Mesodermal cell (in vitro differentiated cells): ENCODE data around the gene DERA.
A peak's percentile ranks its signal among the peaks of the same experiment; 100 is the strongest.
"Not testable (repeated sequence)": the region's sequence is repeated elsewhere in the genome, so short reads cannot be mapped to it uniquely, and the experiment has no call there.

ENCODE experiments used
- H3K27ac ChIP-seq: 2 replicates; pipeline ENCODE4 v1.7.0; 2013; ENCODE audit warnings: mild to moderate bottlenecking, low read depth, low read length, moderate library complexity; ENCODE audit not compliant: severe bottlenecking
- H3K36me3 ChIP-seq: 2 replicates; pipeline ENCODE4 v1.7.1; 2013; ENCODE audit warnings: mild to moderate bottlenecking, low read length, moderate library complexity; ENCODE audit not compliant: control insufficient read depth, insufficient read depth
- H3K4me1 ChIP-seq: one replicate; pipeline ENCODE4 v1.7.1; 2013; ENCODE audit warnings: mild to moderate bottlenecking, low read length; ENCODE audit not compliant: insufficient read depth, control insufficient read depth, poor library complexity, severe bottlenecking
- H3K4me3 ChIP-seq: 2 replicates; pipeline ENCODE4 v1.7.0; 2013; ENCODE audit warnings: low read length, control low read depth, mild to moderate bottlenecking; ENCODE audit not compliant: insufficient read depth, poor library complexity, severe bottlenecking; ENCODE audit errors: extremely low read depth
- H3K9me3 ChIP-seq: 2 replicates; pipeline ENCODE4 v1.7.1; 2013; ENCODE audit warnings: mild to moderate bottlenecking, low read length, moderate library complexity; ENCODE audit not compliant: control insufficient read depth
- WGBS, 2 experiments: methylation state at CpG; one replicate each; pipeline ENCODE4 v1.1.5; 2013; ENCODE audit warnings: missing lambda C conversion rate in 2 of 2; ENCODE audit not compliant: insufficient coverage in 2 of 2; 5-methylcytosine and 5-hydroxymethylcytosine counted together

The DERA gene

GRCh38 chr12:15963271-15963670 is 52.1 kb downstream of the DERA start:
- H3K9me3 ChIP-seq, result no peaks in the 10 kb centered on the region
- WGBS, 2 experiments, result no CpG with 5 or more reads among the region's 1 CpG
- H3K36me3 ChIP-seq, result peaks cover 34% of the 10 kb centered on the region
- H3K4me3 ChIP-seq, result no peak overlapping the region
- no peak overlapping the region for H3K27ac ChIP-seq
- peaks cover 10% of the 10 kb centered on the region for H3K4me1 ChIP-seq

GRCh38 chr12:15966426-15966825 is 55.3 kb downstream of the DERA start:
- Histone ChIP-seq H3K27ac (no peak overlapping the region), H3K4me3 (no peak overlapping the region), H3K36me3 (peaks cover 31% of the 10 kb centered on the region), H3K4me1 (peaks cover 10% of the 10 kb centered on the region), H3K9me3 (no peaks in the 10 kb centered on the region)
- 75 to 100% methylated on average over 1 of the region's 1 CpG for WGBS, 2 experiments

GRCh38 chr12:15967053-15967452 is 55.9 kb downstream of the DERA start:
- H3K9me3 ChIP-seq, H3K27ac ChIP-seq, H3K4me3 ChIP-seq: not testable (repeated sequence)
- 92 to 100% methylated on average over 3 of the region's 3 CpGs for WGBS, 2 experiments
- Histone ChIP-seq H3K36me3 (peaks cover 27% of the 10 kb centered on the region), H3K4me1 (peaks cover 10% of the 10 kb centered on the region)

- Histone ChIP-seq H3K27ac (no peak overlapping the region), H3K9me3 (no peaks in the 10 kb centered on the region), H3K36me3 (peaks cover 16% of the 10 kb centered on the region), H3K4me3 (no peak overlapping the region), H3K4me1 (peaks cover 6% of the 10 kb centered on the region)
- WGBS, 2 experiments, result 88 to 100% methylated on average over 1 to 2 of the region's 3 CpGs
Observed at GRCh38 chr12:15971211-15971610, 60.1 kb downstream of the DERA start.

- Histone ChIP-seq H3K27ac (no peak overlapping the region), H3K4me1 (peaks cover 5% of the 10 kb centered on the region), H3K36me3 (peaks cover 11% of the 10 kb centered on the region), H3K9me3 (no peaks in the 10 kb centered on the region), H3K4me3 (no peak overlapping the region)
- WGBS, 2 experiments, result 77 to 80% methylated on average over 1 to 4 of the region's 4 CpGs
Observed at GRCh38 chr12:15972894-15973293, 61.8 kb downstream of the DERA start.

GRCh38 chr12:15977999-15978951 is 67.1 kb downstream of the DERA start:
- H3K36me3 ChIP-seq, result peaks cover 12% of the 10 kb centered on the region

GRCh38 chr12:15979096-15980092 is 68.3 kb downstream of the DERA start:
- no peaks in the 10 kb centered on the region for H3K9me3 ChIP-seq
- peaks cover 23% of the 10 kb centered on the region for H3K36me3 ChIP-seq
- H3K27ac ChIP-seq, result peak overlapping the region; percentile 78
- H3K4me1 ChIP-seq, result peaks cover 25% of the 10 kb centered on the region
- WGBS, 2 experiments, result no CpG with 5 or more reads among the region's 2 CpGs
- H3K4me3 ChIP-seq, result no peak overlapping the region

More at GRCh38 chr12:15977999-15978951, 67.1 kb downstream of the DERA start:
- H3K9me3 ChIP-seq, result no peaks in the 10 kb centered on the region
- WGBS, 2 experiments, result 60 to 100% methylated on average over 1 to 2 of the region's 7 CpGs
- H3K27ac ChIP-seq, result peak overlapping the region; percentile 78
- H3K4me1 ChIP-seq, result peaks cover 25% of the 10 kb centered on the region
- H3K4me3 ChIP-seq, result no peak overlapping the region

GRCh38 chr12:15982071-15982470 is 70.9 kb downstream of the DERA start:
- Histone ChIP-seq H3K36me3 (peaks cover 21% of the 10 kb centered on the region), H3K27ac (no peak overlapping the region), H3K9me3 (no peaks in the 10 kb centered on the region), H3K4me1 (peaks cover 25% of the 10 kb centered on the region), H3K4me3 (no peak overlapping the region)
- 95 to 100% methylated on average over 2 to 4 of the region's 5 CpGs for WGBS, 2 experiments

GRCh38 chr12:15982471-15982870 is 71.3 kb downstream of the DERA start:
- peaks cover 24% of the 10 kb centered on the region for H3K4me1 ChIP-seq
- WGBS, 2 experiments, result 93 to 96% methylated on average over 3 of the region's 3 CpGs

GRCh38 chr12:15982921-15983320 is 71.8 kb downstream of the DERA start:
- Histone ChIP-seq H3K9me3 (no peaks in the 10 kb centered on the region), H3K4me1 (peaks cover 20% of the 10 kb centered on the region), H3K27ac (no peak overlapping the region), H3K36me3 (peaks cover 26% of the 10 kb centered on the region), H3K4me3 (no peak overlapping the region)

More at GRCh38 chr12:15982471-15982870, 71.3 kb downstream of the DERA start:
- Histone ChIP-seq H3K27ac (no peak overlapping the region), H3K4me3 (no peak overlapping the region), H3K9me3 (no peaks in the 10 kb centered on the region), H3K36me3 (peaks cover 22% of the 10 kb centered on the region)
